Activated B cell treated with CpG ODN at 0.5 μM for 24 hours (primary cell): ENCODE measurements around the gene CACNA1I. TPM values are rescaled to one million over a fixed set of nuclear protein-coding genes. Genes with fewer than 3 reads are reported as not detected.

Experiments
- ATAC-seq: fragments of 200-7000 bp; cut with Tn5 transposase; one replicate; pipeline ENCODE4 v1.10.0; 2021; ENCODE audit warnings: low read depth, mild to moderate bottlenecking, moderate library complexity
- CTCF ChIA-PET: fragments of 350-600 bp; sonication (Branson Sonifier 250); formaldehyde crosslinking; loops from one replicate; lab custom pipeline; 2021; ENCODE audit warnings: antibody characterized with exemption; lab: Charles Lee
- POLR2A ChIA-PET: fragments of 350-600 bp; sonication (Branson Sonifier 250); formaldehyde crosslinking; loops from one replicate; lab custom pipeline; 2021; ENCODE audit warnings: antibody characterized with exemption; lab: Charles Lee
- DNase-seq: peaks from one replicate; pipeline ENCODE4 v3.0.0; 2022
- H3K27ac Mint-ChIP-seq: one replicate; pipeline ENCODE4 v1.8.0; 2020; ENCODE audit warnings: mixed read lengths
- H3K27me3 Mint-ChIP-seq: one replicate; pipeline ENCODE4 v1.8.0; 2021; ENCODE audit warnings: mixed read lengths
- H3K36me3 Mint-ChIP-seq: one replicate; pipeline ENCODE4 v1.8.0; 2021; ENCODE audit warnings: low read depth, mixed read lengths
- H3K4me1 Mint-ChIP-seq: one replicate; pipeline ENCODE4 v1.8.0; 2021; ENCODE audit warnings: mixed read lengths
- H3K4me3 Mint-ChIP-seq: one replicate; pipeline ENCODE4 v1.8.0; 2020; ENCODE audit warnings: mild to moderate bottlenecking, mixed read lengths
- H3K9me3 Mint-ChIP-seq: one replicate; pipeline ENCODE4 v1.8.0; 2020; ENCODE audit warnings: mixed read lengths
- CTCF ChIP-seq: fragments of 200-600 bp; IDR thresholded peaks from one replicate; pipeline ENCODE4 v1.8.0; 2022; ENCODE audit warnings: antibody characterized with exemption, mild to moderate bottlenecking
- intact Hi-C: fragments of 100-400 bp; cut with micrococcal nuclease; formaldehyde crosslinking; loops from one replicate; pipeline ENCODE4 v1.15.1; 2024
- total RNA-seq: library from RNA; stranded (reverse); gene quantifications from 2 replicates; pipeline ENCODE4 v1.2.3, GENCODE V29; 2022

The CACNA1I gene
- total RNA-seq, 1 donor from 2014 or later: not detected

GRCh38 chr22:39612811-39613548 is 42.4 kb downstream of the CACNA1I start:
- Mint-ChIP-seq H3K4me3 (no peak overlapping the region), H3K4me1 (peaks cover 3% of the 10 kb centered on the region), H3K36me3 (no peaks in the 10 kb centered on the region), H3K9me3 (peaks cover 2% of the 10 kb centered on the region), H3K27ac (no peak overlapping the region), H3K27me3 (peaks cover 29% of the 10 kb centered on the region)
- intact Hi-C loops: no loop called here
- ChIA-PET CTCF (no interaction called here), POLR2A (interaction anchor here (0.7 to 0.8 kb wide), 2 partner anchors 431 to 1991 kb away, joined by 3 read pairs; no protein-coding TSS in a partner anchor)
- no peak for TF ChIP-seq CTCF
- DNase-seq (no peak), ATAC-seq (no peak)

GRCh38 chr22:39613549-39613921 is 43.0 kb downstream of the CACNA1I start:
- Mint-ChIP-seq H3K27me3 (peaks cover 34% of the 10 kb centered on the region), H3K27ac (no peak overlapping the region), H3K4me3 (no peak overlapping the region), H3K9me3 (peaks cover 2% of the 10 kb centered on the region), H3K4me1 (peaks cover 4% of the 10 kb centered on the region), H3K36me3 (no peaks in the 10 kb centered on the region)
- no peak for ATAC-seq
- ChIA-PET CTCF (no interaction called here), POLR2A (interaction anchor here (0.7 kb wide), 1 partner anchor 1990 kb away, joined by 3 read pairs; no protein-coding TSS in a partner anchor)
- DNase-seq: no peak
- TF ChIP-seq CTCF: no peak
- intact Hi-C loops: no loop called here

DNA sequence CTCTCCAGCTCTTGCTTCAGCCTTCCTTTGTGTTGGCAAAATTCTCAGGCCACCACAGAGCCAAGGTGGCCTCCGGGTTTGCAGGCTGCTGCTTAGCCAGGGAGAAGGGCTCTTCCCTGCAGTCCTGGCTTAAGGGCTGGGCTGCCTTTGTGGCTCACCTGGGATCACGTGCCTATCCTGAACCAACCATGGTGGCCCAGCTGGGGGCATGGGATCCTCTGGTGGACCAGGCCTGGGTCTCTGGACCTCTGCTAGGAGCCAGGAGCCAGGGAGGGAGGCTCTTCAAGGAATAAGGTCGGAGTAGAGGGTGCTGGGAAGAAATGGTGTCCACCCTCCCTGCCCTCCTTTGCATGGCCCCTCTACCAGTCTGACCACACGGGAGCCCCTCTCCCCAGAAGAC is 43.9 kb downstream of the CACNA1I start:
- Mint-ChIP-seq H3K36me3 (no peaks in the 10 kb centered on the region), H3K9me3 (peaks cover 2% of the 10 kb centered on the region), H3K27me3 (peaks cover 38% of the 10 kb centered on the region), H3K4me1 (peaks cover 4% of the 10 kb centered on the region), H3K4me3 (no peak overlapping the region), H3K27ac (no peak overlapping the region)
- ChIA-PET CTCF (no interaction called here), POLR2A (interaction anchor here (0.6 kb wide), 1 partner anchor 277 kb away, joined by 7 read pairs; no protein-coding TSS in a partner anchor)
- intact Hi-C loops: no loop called here
- ATAC-seq (no peak), DNase-seq (no peak)
- no peak for TF ChIP-seq CTCF

- Mint-ChIP-seq H3K36me3 (no peaks in the 10 kb centered on the region), H3K4me1 (peaks cover 4% of the 10 kb centered on the region), H3K27me3 (peaks cover 40% of the 10 kb centered on the region), H3K4me3 (no peak overlapping the region), H3K9me3 (peaks cover 2% of the 10 kb centered on the region), H3K27ac (no peak overlapping the region)
- intact Hi-C loops: no loop called here
- DNase-seq (no peak), ATAC-seq (no peak)
- CTCF ChIA-PET: no interaction called here
- no peak for TF ChIP-seq CTCF
- POLR2A ChIA-PET: no interaction called here
These were observed 45.5 kb downstream of the CACNA1I start for GRCh38 chr22:39616051-39616450.

DNA sequence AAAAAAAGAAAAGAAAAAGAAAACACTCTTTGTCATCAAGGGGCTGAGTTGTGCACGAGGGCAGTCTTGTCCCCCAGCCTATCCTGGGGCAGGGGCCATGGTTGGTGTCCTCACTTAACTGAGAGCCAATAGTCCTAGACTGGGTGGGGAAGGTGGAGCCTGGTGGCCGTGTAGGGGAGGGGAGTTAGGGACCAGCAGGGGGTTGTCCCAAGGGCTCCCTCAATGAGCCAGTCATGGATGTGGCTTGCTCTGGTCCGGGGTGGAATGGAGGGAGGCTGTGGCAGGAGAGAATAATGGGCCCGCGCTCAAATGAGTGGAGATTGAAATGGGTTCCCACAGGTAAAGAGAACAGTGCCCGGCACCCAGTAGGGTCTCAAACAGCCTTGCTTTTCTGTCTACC is 46.2 kb downstream of the CACNA1I start:
- TF ChIP-seq CTCF: no peak
- no peak overlapping the region for H3K4me3 Mint-ChIP-seq
- H3K36me3 Mint-ChIP-seq: no peaks in the 10 kb centered on the region
- no peak overlapping the region for H3K27ac Mint-ChIP-seq
- no peak for DNase-seq
- peaks cover 40% of the 10 kb centered on the region for H3K27me3 Mint-ChIP-seq
- peaks cover 4% of the 10 kb centered on the region for H3K4me1 Mint-ChIP-seq
- peaks cover 2% of the 10 kb centered on the region for H3K9me3 Mint-ChIP-seq
- ChIA-PET CTCF (no interaction called here), POLR2A (interaction anchor here (1.0 kb wide), 1 partner anchor 9 kb away, joined by 3 read pairs; no protein-coding TSS in a partner anchor)
- no peak for ATAC-seq
- intact Hi-C loops: no loop called here
